Hepatocyte (in vitro differentiated cells): Measurements from ENCODE around the gene FXYD2. TPM values are rescaled to one million over a fixed set of nuclear protein-coding genes. Genes with fewer than 3 reads are reported as not detected.

Experiments
- DNase-seq: peaks from one replicate; pipeline ENCODE4 v3.0.0-alpha.2; 2016; ENCODE audit warnings: low spot score
- H2AFZ ChIP-seq: fragments of 200-600 bp; sonication (generic); 2 replicates; pipeline ENCODE4 v1.6.0; 2016; ENCODE audit warnings: antibody characterized with exemption, mild to moderate bottlenecking
- H3K27ac ChIP-seq: fragments of 200-600 bp; sonication (generic); 2 replicates; pipeline ENCODE4 v1.5.1; 2016; ENCODE audit warnings: mild to moderate bottlenecking
- H3K27me3 ChIP-seq: fragments of 200-600 bp; sonication (generic); 2 replicates; pipeline ENCODE4 v1.6.1; 2016
- H3K36me3 ChIP-seq: fragments of 200-600 bp; sonication (generic); replicated peaks from 2 replicates; pipeline ENCODE4 v1.5.1; 2016; ENCODE audit warnings: low read depth; ENCODE audit not compliant: insufficient read depth
- H3K4me1 ChIP-seq: fragments of 200-600 bp; sonication (generic); 2 replicates; pipeline ENCODE4 v1.5.1; 2016; ENCODE audit warnings: mild to moderate bottlenecking, moderate library complexity; ENCODE audit not compliant: insufficient read depth
- H3K4me2 ChIP-seq: fragments of 200-600 bp; sonication (generic); 2 replicates; pipeline ENCODE4 v1.6.0; 2016
- H3K4me3 ChIP-seq: fragments of 200-600 bp; sonication (generic); 2 replicates; pipeline ENCODE4 v1.5.1; 2016; ENCODE audit warnings: mild to moderate bottlenecking
- H3K79me2 ChIP-seq: fragments of 200-600 bp; sonication (generic); 2 replicates; pipeline ENCODE4 v1.6.0; 2017; ENCODE audit warnings: mild to moderate bottlenecking
- H3K9me2 ChIP-seq: fragments of 200-600 bp; sonication (generic); replicated peaks from 2 replicates; pipeline ENCODE4 v1.6.0; 2017; ENCODE audit warnings: mild to moderate bottlenecking; ENCODE audit not compliant: insufficient read depth
- H3K9me3 ChIP-seq: fragments of 200-600 bp; sonication (generic); 2 replicates; pipeline ENCODE4 v1.5.1; 2016; ENCODE audit warnings: low read depth, mild to moderate bottlenecking
- H4K20me1 ChIP-seq: fragments of 200-600 bp; sonication (generic); 2 replicates; pipeline ENCODE4 v1.6.0; 2016; ENCODE audit warnings: mild to moderate bottlenecking; ENCODE audit not compliant: insufficient read depth, poor library complexity, severe bottlenecking
- CTCF ChIP-seq: fragments of 200-600 bp; sonication (generic); IDR thresholded peaks from 2 replicates; pipeline ENCODE4 v1.5.1; 2016; ENCODE audit warnings: antibody characterized with exemption, mild to moderate bottlenecking; ENCODE audit not compliant: poor library complexity
- EZH2 ChIP-seq: fragments of 200-600 bp; sonication (generic); IDR thresholded peaks from 2 replicates; pipeline ENCODE4 v1.6.1; 2016; ENCODE audit warnings: antibody characterized with exemption, mild to moderate bottlenecking, borderline replicate concordance
- EZH2phosphoT487 ChIP-seq: fragments of 200-600 bp; sonication (generic); IDR thresholded peaks from one replicate; pipeline ENCODE4 v1.6.1; 2018; ENCODE audit warnings: antibody characterized with exemption, mild to moderate bottlenecking, low read depth, moderate library complexity; ENCODE audit not compliant: unreplicated experiment, severe bottlenecking
- WGBS: methylation state at CpG from one replicate; pipeline ENCODE4 v1.1.6; 2016; ENCODE audit warnings: low lambda C conversion rate; ENCODE audit errors: missing lambda C conversion rate; 5-methylcytosine and 5-hydroxymethylcytosine counted together
- polyA plus RNA-seq: library from polyadenylated mRNA; unstranded; fragments of >200 nt; fragmentation: Nextera tagmentation; extraction: Ambion mirVana; gene quantifications from 2 replicates; pipeline ENCODE4 v1.2.1, GENCODE V29; 2016
- total RNA-seq: library from RNA; depleted of rRNA; stranded (reverse); fragments of >200 nt; gene quantifications from 2 replicates; pipeline ENCODE4 v1.2.3, GENCODE V29; 2014

FXYD2 gene
- total and polyA plus RNA-seq, 2 experiments from 2014 or later: 72.7 to 93.8 TPM

GRCh38 chr11:117860139-117860538 lies 35.6 kb upstream of the FXYD2 start:
- no peak for DNase-seq
- Histone ChIP-seq H3K4me2 (no peak overlapping the region), H3K79me2 (peaks cover 6% of the 10 kb centered on the region), H3K36me3 (no peaks in the 10 kb centered on the region), H3K4me1 (peaks cover 7% of the 10 kb centered on the region), H3K27me3 (no peaks in the 10 kb centered on the region), H3K27ac (no peak overlapping the region), H4K20me1 (no peaks in the 10 kb centered on the region), H3K9me2 (no peaks in the 10 kb centered on the region), H3K4me3 (no peak overlapping the region), H2AFZ (no peak overlapping the region), H3K9me3 (no peaks in the 10 kb centered on the region)
- 74% methylated on average over 6 of the region's 6 CpGs for WGBS
- TF ChIP-seq CTCF: no peak
- TF ChIP-seq EZH2: no peak
- TF ChIP-seq EZH2phosphoT487: no peak

GRCh38 chr11:117859488-117860112 lies 35.1 kb upstream of the FXYD2 start:
- WGBS: 79% methylated on average over 9 of the region's 9 CpGs
- Histone ChIP-seq H3K27ac (no peak overlapping the region), H3K4me2 (no peak overlapping the region), H3K27me3 (no peaks in the 10 kb centered on the region), H3K9me3 (no peaks in the 10 kb centered on the region), H3K79me2 (peaks cover 6% of the 10 kb centered on the region), H3K36me3 (no peaks in the 10 kb centered on the region), H4K20me1 (no peaks in the 10 kb centered on the region), H2AFZ (no peak overlapping the region), H3K4me1 (peaks cover 7% of the 10 kb centered on the region), H3K9me2 (no peaks in the 10 kb centered on the region), H3K4me3 (no peak overlapping the region)
- TF ChIP-seq EZH2phosphoT487: no peak
- TF ChIP-seq EZH2: no peak
- no peak for TF ChIP-seq CTCF
- no peak for DNase-seq

- no peak for DNase-seq
- H3K4me2 ChIP-seq: no peak overlapping the region
- no peak overlapping the region for H3K27ac ChIP-seq
- H3K9me3 ChIP-seq: no peaks in the 10 kb centered on the region
- no peak overlapping the region for H3K4me3 ChIP-seq
- TF ChIP-seq EZH2 (no peak), CTCF (no peak), EZH2phosphoT487 (no peak)
- 87% methylated on average over 10 of the region's 10 CpGs for WGBS
- H3K36me3 ChIP-seq: no peaks in the 10 kb centered on the region
- no peaks in the 10 kb centered on the region for H3K9me2 ChIP-seq
- no peak overlapping the region for H2AFZ ChIP-seq
- H4K20me1 ChIP-seq: no peaks in the 10 kb centered on the region
- no peaks in the 10 kb centered on the region for H3K27me3 ChIP-seq
- H3K79me2 ChIP-seq: peaks cover 6% of the 10 kb centered on the region
- H3K4me1 ChIP-seq: peaks cover 7% of the 10 kb centered on the region
Observed at GRCh38 chr11:117859061-117859460, 34.5 kb upstream of the FXYD2 start.
